HCT116 (cell line): ENCODE measurements around the gene DLX3.

ENCODE experiments used
- ATF3 ChIP-seq: IDR thresholded peaks from 2 replicates; pipeline ENCODE4 v1.6.1; 2012
- CTCF ChIP-seq, 3 experiments: fragments of 200-600 bp in 1 of 3; sonication (generic) in 1 of 3; IDR thresholded peaks in 2 of 3; conservative IDR thresholded peaks in 1 of 3; 2 replicates each; pipeline ENCODE4 v1.5.1; 2012 to 2017; ENCODE audit warnings: low read depth in 2 of 3, low read length in 2 of 3, antibody characterized with exemption in 1 of 3, borderline replicate concordance in 1 of 3, control low read depth in 1 of 3, mild to moderate bottlenecking in 1 of 3, mixed read lengths in 1 of 3, mixed run types in 1 of 3, moderate library complexity in 1 of 3; ENCODE audit not compliant: insufficient read depth in 1 of 3
- EGR1 ChIP-seq: IDR thresholded peaks from 2 replicates; pipeline ENCODE4 v1.6.1; 2012; ENCODE audit warnings: low read depth
- EZH2 ChIP-seq: fragments of 200-600 bp; sonication (generic); IDR thresholded peaks from 2 replicates; pipeline ENCODE4 v1.6.1; 2017; ENCODE audit warnings: antibody characterized with exemption, mixed run types
- EZH2phosphoT487 ChIP-seq: fragments of 200-600 bp; IDR thresholded peaks from 2 replicates; pipeline ENCODE4 v1.6.1; 2018; ENCODE audit warnings: antibody characterized with exemption, borderline replicate concordance
- POLR2A ChIP-seq: IDR thresholded peaks from 2 replicates; pipeline ENCODE4 v1.7.0; 2011; ENCODE audit warnings: borderline replicate concordance; ENCODE audit not compliant: insufficient read depth, insufficient read length; ENCODE audit errors: extremely low read depth
- POLR2AphosphoS5 ChIP-seq: IDR thresholded peaks from 2 replicates; pipeline ENCODE4 v1.6.1; 2011; ENCODE audit warnings: mild to moderate bottlenecking, low read depth, low read length, moderate library complexity
- RAD21 ChIP-seq: IDR thresholded peaks from 2 replicates; pipeline ENCODE4 v1.6.1; 2012; ENCODE audit warnings: low read depth, mild to moderate bottlenecking
- ZNF274 ChIP-seq: fragments of 200-500 bp; sonication (Bioruptor generic); IDR thresholded peaks from 2 replicates; pipeline ENCODE4 v1.6.1; 2014; ENCODE audit warnings: mild to moderate bottlenecking, low read depth, low read length, inconsistent platforms

- TF ChIP-seq EZH2, result no peak
- TF ChIP-seq CTCF (IDR thresholded peaks at IDR 0.05 in 2 of 3, conservative IDR thresholded peaks at IDR 0.05 in 1 of 3; ENCODE audit: borderline replicate concordance in 1 of 3, insufficient read depth in 1 of 3, low read depth in 2 of 3, low read length in 2 of 3), result no peak
- TF ChIP-seq POLR2AphosphoS5, result no peak
- TF ChIP-seq ATF3, result no peak
- TF ChIP-seq ZNF274, result no peak
- TF ChIP-seq EGR1, result no peak
- no peak for TF ChIP-seq POLR2A
- TF ChIP-seq RAD21, result no peak
- no peak for TF ChIP-seq EZH2phosphoT487
These were observed 10.7 kb downstream of the DLX3 start for GRCh38 chr17:49984283-49984682.
